Activated naive CD8-positive, alpha-beta T cell treated with anti-CD3 and anti-CD28 coated beads, Interleukin-2, amount 10 ng/mL, durations not matched to agents 7 days and 5 days (primary cell): ENCODE results near the gene FGFR2. TPM values are rescaled to one million over a fixed set of nuclear protein-coding genes. Genes with fewer than 3 reads are reported as not detected.

Experiments
- ATAC-seq: fragments of 150-1000 bp; cut with Tn5 transposase; one replicate; pipeline ENCODE4 v1.10.0; 2021; ENCODE audit warnings: low read depth, moderate library complexity
- POLR2A ChIA-PET: fragments of 350-600 bp; sonication (Branson Sonifier 250); formaldehyde crosslinking; loops from one replicate; lab custom pipeline; 2021; ENCODE audit warnings: antibody characterized with exemption; lab: Charles Lee
- DNase-seq: peaks from one replicate; pipeline ENCODE4 v3.0.0; 2021
- H3K27ac Mint-ChIP-seq: one replicate; pipeline ENCODE4 v1.8.0; 2022; ENCODE audit warnings: mild to moderate bottlenecking, mixed read lengths
- H3K27me3 Mint-ChIP-seq: one replicate; pipeline ENCODE4 v1.8.0; 2022; ENCODE audit warnings: mild to moderate bottlenecking, moderate library complexity, mixed read lengths
- H3K36me3 Mint-ChIP-seq: one replicate; pipeline ENCODE4 v1.8.0; 2021; ENCODE audit warnings: mild to moderate bottlenecking, mixed read lengths
- H3K4me1 Mint-ChIP-seq: one replicate; pipeline ENCODE4 v1.8.0; 2021; ENCODE audit warnings: mixed read lengths
- H3K4me3 Mint-ChIP-seq: one replicate; pipeline ENCODE4 v1.8.0; 2022; ENCODE audit warnings: mild to moderate bottlenecking, moderate library complexity, mixed read lengths
- H3K9me3 Mint-ChIP-seq: one replicate; pipeline ENCODE4 v1.8.0; 2021; ENCODE audit warnings: mixed read lengths
- total RNA-seq, 2 experiments: library from RNA; stranded (reverse); gene quantifications; one replicate each; pipeline ENCODE4 v1.2.3, GENCODE V29; 2021

Gene FGFR2
- 1 to 10 TPM in 1 of 2 experiments, under 1 TPM in 1; 0.89 to 1.1 TPM for total RNA-seq

DNA sequence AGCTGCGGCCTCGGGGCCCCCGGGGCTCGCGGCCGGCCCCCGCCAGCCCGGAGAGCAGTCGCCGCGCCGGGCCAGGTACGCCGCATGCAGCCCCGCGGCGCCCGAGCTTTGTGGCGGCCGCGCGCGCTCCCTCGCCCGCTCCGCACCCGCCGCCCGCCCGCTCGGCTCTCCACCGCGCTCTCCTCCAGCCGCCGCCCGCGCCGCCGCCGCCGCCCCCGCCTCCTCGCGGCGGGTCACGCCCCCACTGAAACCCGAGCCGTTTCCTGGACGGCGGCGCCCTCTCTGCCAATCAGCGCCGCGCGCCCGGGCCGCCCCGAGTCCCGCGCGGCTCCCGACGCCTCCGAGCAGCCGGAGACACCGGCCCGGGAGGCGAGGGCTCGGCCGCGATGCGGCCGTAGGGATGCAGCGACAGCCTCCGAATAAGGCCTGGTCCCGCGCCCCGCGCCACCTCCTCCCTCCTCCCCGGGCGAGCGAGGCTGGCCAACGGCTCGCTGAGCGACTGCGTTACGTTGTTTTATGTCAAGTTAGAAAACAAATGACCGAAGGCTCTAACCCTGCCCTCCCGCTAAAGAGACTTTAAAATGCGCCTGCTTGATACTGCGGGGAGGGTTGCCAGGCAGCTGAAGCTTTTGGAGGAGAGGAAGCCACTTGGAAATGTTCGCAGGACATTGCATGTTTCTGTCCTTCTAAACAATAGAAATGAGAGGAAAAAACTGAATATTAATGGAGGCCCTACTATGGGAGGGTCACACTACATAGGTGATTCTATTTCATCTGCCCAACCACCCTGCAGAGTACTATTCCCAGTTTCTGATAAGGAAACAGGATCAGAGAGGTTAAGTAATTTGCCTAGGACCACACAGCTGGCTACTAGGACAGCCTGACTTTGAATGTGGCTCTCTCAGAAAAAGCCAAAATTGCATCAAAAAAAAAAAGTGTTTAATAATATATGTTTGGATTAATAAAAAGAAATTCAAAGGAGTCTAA, at the start of gene FGFR2:
Gene FGFR2 (minus strand): TSS at position 182 of the 987 bp plus-strand sequence. CDS start 4,627 bp downstream, outside the sequence.
- Mint-ChIP-seq H3K9me3 (no peaks in the 10 kb centered on the region), H3K4me1 (peaks cover 4% of the 10 kb centered on the region), H3K36me3 (no peaks in the 10 kb centered on the region), H3K27ac (no peak within 1 kb of the TSS), H3K4me3 (peak within 1 kb of the TSS; percentile 22), H3K27me3 (peaks cover 51% of the 10 kb centered on the region)
- peak; percentile 65 for DNase-seq
- ATAC-seq, result peak; percentile 65
- POLR2A ChIA-PET, result no interaction called here

DNA sequence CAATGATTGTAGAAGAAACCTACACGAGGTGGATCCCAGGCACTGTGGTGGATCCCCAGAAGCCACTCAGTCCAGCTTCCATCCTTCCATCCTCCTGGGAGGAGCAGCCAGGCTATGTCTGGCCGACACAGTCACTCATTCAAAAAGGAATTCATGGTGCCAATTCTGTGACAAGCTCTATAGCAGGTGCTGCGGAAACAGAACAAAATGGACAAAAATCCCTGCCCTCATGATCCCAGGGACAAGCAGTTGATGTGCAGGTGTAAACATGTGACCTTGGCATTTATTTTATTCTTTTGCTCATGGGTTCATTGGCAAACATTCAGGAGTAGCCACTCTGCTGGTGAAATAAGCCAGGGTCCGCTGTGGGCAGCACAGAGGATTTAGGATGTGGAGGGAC, 49.2 kb upstream of the FGFR2 start:
- Mint-ChIP-seq H3K27ac (no peak overlapping the region), H3K4me1 (no peaks in the 10 kb centered on the region), H3K4me3 (no peak overlapping the region), H3K27me3 (peaks cover 2% of the 10 kb centered on the region), H3K9me3 (no peaks in the 10 kb centered on the region), H3K36me3 (no peaks in the 10 kb centered on the region)
- POLR2A ChIA-PET, result no interaction called here
- DNase-seq (no peak), ATAC-seq (no peak)

DNA sequence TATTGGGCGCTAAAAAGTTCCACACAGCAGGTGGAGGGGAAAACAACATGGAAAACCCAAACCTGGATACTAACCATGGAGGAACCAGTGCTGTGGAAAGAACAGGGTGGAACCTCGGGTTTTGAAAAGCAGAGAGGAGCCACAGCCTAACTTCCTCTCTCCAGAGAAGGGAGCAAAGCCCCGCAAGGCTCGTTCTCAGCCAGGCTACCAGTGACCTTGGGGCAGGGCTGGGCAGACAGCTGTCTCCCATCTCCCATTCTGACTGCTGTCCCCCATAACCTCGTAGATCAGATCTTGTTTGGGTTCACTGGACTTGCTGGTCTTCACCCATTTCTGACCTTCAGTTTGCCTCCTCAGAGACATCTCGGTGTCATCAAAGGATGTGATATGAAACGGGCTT, 47.5 kb upstream of the FGFR2 start:
- no peaks in the 10 kb centered on the region for H3K9me3 Mint-ChIP-seq
- no peaks in the 10 kb centered on the region for H3K27me3 Mint-ChIP-seq
- no peaks in the 10 kb centered on the region for H3K4me1 Mint-ChIP-seq
- H3K4me3 Mint-ChIP-seq, result no peak overlapping the region
- ATAC-seq, result no peak
- POLR2A ChIA-PET, result no interaction called here
- H3K36me3 Mint-ChIP-seq, result no peaks in the 10 kb centered on the region
- DNase-seq, result no peak
- H3K27ac Mint-ChIP-seq, result no peak overlapping the region

DNA sequence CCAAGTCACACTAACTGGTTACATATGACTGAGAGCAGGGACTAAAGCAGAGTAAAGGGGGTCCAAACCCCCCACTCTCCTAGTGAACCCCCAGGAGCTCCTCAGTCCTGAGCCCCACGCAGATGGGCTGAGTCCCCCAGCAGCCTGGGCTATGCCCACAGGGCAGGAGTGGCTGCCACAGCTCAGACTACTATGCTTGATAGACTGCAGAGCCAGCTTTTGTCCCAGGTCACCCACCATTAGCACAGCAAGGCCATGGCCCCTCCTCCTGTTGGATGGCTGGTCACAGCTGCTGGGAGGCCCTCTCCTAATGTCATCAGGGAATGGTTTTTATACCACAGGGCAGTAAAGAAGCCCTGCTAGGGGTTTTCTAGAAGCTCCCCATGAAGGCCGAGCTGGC, 46.3 kb upstream of the FGFR2 start:
- no peak overlapping the region for H3K4me3 Mint-ChIP-seq
- ATAC-seq (no peak), DNase-seq (no peak)
- no peaks in the 10 kb centered on the region for H3K27me3 Mint-ChIP-seq
- H3K36me3 Mint-ChIP-seq, result no peaks in the 10 kb centered on the region
- H3K27ac Mint-ChIP-seq, result no peak overlapping the region
- POLR2A ChIA-PET, result no interaction called here
- H3K4me1 Mint-ChIP-seq, result no peaks in the 10 kb centered on the region
- H3K9me3 Mint-ChIP-seq, result no peaks in the 10 kb centered on the region

DNA sequence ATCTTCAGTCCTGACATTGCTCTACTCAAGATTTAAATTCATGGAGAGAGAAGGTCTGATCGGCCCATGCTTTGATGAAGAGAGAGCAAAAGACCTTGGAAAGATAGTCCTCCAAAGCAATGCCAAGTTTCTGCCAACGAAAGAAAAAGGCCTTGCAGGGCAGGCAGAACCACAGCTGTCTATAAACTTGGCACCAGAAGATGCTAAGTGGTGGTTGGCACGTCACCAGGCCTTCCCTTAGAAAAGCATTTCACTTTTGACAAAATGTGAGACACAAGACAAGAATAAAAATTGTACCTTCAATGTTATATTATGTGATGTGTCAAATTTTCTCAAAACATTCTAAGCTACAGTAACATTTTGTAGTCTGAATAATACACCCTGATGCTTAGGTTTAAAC, 42.0 kb upstream of the FGFR2 start:
- POLR2A ChIA-PET, result no interaction called here
- H3K27me3 Mint-ChIP-seq, result no peaks in the 10 kb centered on the region
- H3K9me3 Mint-ChIP-seq, result peaks cover 1% of the 10 kb centered on the region
- no peak overlapping the region for H3K4me3 Mint-ChIP-seq
- H3K27ac Mint-ChIP-seq, result no peak overlapping the region
- ATAC-seq (no peak), DNase-seq (no peak)
- no peaks in the 10 kb centered on the region for H3K36me3 Mint-ChIP-seq
- no peaks in the 10 kb centered on the region for H3K4me1 Mint-ChIP-seq

DNA sequence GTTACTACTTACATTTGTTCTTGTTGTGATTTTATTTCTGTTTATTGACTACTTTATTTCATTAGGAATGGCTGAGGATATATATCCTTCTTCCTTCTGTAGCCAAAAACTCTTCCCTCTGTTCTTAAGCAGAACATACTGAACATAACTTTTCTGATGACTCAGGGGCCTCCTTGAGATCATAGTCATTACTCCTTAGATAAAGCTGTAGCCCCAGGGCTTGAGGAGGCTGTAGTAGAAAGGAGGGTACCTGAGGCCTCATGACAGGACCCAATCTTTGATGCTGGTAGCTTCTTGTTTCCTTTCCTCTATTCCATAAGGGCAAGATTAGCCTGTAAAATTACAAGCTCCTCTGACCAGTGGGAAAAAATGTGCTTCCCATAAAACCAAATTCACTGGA, 41.2 kb upstream of the FGFR2 start:
- no peaks in the 10 kb centered on the region for H3K36me3 Mint-ChIP-seq
- DNase-seq, result no peak
- H3K4me3 Mint-ChIP-seq, result no peak overlapping the region
- POLR2A ChIA-PET, result no interaction called here
- H3K27ac Mint-ChIP-seq, result no peak overlapping the region
- H3K4me1 Mint-ChIP-seq, result no peaks in the 10 kb centered on the region
- H3K27me3 Mint-ChIP-seq, result no peaks in the 10 kb centered on the region
- H3K9me3 Mint-ChIP-seq, result peaks cover 1% of the 10 kb centered on the region
- ATAC-seq, result no peak

DNA sequence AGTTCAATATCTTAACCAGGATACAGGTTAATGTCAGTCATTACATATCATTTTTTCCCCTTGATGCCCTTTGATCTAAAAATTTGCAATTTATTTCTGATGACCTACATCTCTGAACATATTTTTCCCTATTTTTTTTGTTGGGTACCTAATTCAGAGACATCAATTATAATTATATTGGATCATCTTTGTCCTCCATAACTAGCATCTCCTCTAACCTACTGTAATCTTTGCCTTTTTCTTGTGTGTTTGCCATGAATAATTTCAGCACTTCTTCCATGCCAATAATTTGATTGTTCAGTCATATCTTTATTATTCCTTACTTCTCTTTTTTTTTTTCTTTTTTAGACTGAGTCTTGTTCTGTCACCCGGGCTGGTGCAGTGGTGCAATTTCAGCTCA, 39.2 kb upstream of the FGFR2 start:
- Mint-ChIP-seq H3K4me1 (no peaks in the 10 kb centered on the region), H3K36me3 (no peaks in the 10 kb centered on the region), H3K27ac (no peak overlapping the region), H3K9me3 (peaks cover 1% of the 10 kb centered on the region), H3K4me3 (no peak overlapping the region), H3K27me3 (no peaks in the 10 kb centered on the region)
- ATAC-seq (no peak), DNase-seq (no peak)
- POLR2A ChIA-PET, result no interaction called here

DNA sequence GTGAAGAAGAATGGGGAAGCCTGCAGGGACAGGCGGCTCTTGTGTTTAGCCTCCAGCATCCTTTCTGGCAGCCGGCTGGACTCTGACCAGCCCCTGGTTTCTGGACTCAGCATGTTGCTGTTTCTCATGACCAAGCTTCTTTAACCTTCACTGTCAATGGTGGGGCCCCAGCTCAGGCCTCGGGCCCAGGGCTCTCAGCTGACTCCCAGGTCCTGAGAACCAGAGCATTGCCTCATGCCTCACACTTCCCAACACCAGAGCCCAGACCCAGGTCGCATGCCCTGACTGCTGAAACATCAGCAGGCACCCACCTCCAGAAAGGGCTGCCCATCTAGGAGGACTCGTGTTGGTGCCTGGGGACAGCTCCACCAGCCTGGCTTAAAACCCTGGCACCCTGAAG, 34.8 kb upstream of the FGFR2 start:
- Mint-ChIP-seq H3K4me1 (no peaks in the 10 kb centered on the region), H3K36me3 (no peaks in the 10 kb centered on the region), H3K27ac (no peak overlapping the region), H3K9me3 (peaks cover under 1% of the 10 kb centered on the region), H3K4me3 (no peak overlapping the region), H3K27me3 (no peaks in the 10 kb centered on the region)
- POLR2A ChIA-PET, result no interaction called here
- DNase-seq (no peak), ATAC-seq (no peak)

DNA sequence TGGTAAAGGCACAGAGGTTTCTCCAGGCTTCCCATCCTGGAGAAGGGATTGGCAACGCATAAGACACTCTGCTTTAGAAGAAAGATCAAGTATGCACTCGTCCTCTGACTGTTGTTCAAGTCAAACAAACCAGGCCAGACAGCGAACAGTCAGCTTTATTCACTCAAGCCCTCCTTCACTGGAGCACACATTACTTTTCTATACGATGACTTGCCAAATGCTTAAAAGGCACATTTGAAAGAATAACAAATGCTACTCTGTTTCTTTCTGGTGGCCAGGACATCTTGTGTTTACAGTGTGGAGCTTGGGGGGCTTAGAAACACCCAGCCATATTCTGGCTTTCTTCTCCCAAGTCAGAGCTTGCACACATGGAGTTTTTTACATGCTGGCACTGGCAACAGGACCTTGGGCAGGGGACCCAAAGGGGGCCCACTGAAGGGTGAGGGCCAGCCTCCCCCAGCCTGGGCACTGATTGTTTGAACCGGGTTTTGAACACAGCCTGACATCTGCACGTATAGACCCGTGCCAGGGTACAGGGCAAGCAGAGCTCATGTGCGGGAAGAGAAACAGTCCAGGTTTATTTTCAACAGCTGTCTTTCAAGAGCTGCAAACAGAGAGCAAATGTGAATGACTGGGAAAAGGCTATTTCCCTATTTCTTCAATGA, 33.3 kb upstream of the FGFR2 start:
- Mint-ChIP-seq H3K4me1 (no peaks in the 10 kb centered on the region), H3K27me3 (no peaks in the 10 kb centered on the region), H3K4me3 (no peak overlapping the region), H3K36me3 (no peaks in the 10 kb centered on the region), H3K9me3 (no peaks in the 10 kb centered on the region), H3K27ac (peak overlapping the region; percentile 52)
- POLR2A ChIA-PET, result no interaction called here
- ATAC-seq (no peak), DNase-seq (no peak)

DNA sequence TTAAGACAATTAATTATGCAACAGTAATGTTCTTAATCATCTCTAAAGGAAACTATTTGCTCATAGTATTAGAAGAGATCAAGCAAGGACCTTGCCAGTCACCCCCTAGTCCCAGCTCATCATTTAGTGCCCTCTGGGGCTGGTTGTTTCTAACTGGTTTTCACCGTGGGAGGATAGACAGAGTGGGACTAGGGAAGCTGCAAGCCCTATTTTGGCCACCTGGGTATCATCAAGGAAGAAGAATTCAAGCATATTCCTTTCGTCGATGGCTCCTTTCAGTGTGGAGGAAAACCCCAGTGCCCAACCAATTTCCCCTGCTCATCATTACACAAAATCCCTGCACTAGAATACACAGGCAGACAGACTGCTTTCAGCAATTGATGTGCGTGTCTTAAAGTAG, 30.6 kb upstream of the FGFR2 start:
- Mint-ChIP-seq H3K27ac (no peak overlapping the region), H3K36me3 (no peaks in the 10 kb centered on the region), H3K4me1 (no peaks in the 10 kb centered on the region), H3K27me3 (no peaks in the 10 kb centered on the region), H3K9me3 (no peaks in the 10 kb centered on the region), H3K4me3 (no peak overlapping the region)
- DNase-seq (no peak), ATAC-seq (no peak)
- POLR2A ChIA-PET, result no interaction called here

DNA sequence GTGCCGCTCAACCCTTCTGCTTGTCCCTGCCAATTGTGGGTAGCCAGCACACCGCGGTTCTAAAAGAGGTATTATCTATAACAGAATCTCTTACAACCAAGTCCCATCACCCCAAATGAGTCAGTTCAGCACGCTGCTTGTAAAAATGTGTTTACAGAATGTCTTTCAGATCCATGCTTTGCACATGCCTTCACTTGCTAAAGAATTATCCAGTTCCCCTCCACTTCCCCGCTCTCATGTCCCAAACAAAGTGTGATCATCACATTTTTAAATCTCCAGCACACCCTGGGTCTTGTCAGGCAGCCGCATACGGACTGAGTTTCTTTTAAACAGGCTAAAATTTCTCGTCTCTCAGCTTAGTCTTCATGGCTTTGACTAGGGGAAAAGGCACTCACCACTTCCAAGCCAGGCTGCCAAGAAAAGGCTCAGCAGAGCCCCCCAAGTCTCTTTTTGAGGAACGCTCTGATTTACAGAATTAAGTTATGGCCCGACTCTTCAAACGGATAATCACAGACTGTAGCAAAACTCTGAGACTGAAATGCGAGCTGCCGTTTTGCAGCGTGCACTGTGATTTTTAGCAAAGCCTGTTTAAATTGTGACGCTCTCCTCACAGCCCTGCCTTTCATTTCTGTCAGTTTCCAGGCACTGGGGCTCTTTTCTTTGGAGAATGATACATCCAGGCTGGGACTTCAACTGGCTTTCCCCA, 29.8 kb upstream of the FGFR2 start:
- Mint-ChIP-seq H3K36me3 (no peaks in the 10 kb centered on the region), H3K4me1 (no peaks in the 10 kb centered on the region), H3K27me3 (no peaks in the 10 kb centered on the region), H3K27ac (no peak overlapping the region), H3K4me3 (no peak overlapping the region), H3K9me3 (no peaks in the 10 kb centered on the region)
- DNase-seq (no peak), ATAC-seq (no peak)
- POLR2A ChIA-PET, result no interaction called here

DNA sequence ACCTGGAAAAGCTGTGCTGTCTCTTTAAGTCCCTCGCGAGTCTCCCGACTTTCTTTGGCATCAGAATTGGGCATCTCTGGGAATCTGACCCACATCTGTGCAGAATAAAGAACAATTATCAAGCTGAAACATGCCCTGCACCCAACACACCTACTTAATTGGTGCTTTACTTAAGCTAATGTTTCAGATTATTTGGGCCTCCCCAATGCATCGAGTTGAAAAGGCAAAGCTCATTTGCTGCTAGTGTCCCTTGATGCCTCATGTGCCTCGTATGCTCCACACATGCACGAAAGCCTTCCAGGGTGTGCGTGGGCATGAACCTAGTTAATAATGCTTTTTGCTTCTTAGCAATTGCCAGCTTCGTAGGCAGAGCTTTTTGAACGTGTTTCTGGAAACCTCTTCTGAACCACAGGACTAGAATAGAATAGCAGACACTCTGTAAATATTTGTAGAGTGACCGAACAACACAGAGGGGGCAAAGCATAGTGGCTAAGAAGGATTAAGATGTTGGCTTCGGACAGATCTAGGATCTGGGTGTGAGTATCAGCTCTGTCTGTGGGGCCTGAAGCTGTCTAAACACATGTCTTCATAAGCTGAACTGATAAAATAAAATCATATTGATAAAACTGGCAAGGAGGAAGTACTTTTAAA, 26.7 kb upstream of the FGFR2 start:
- POLR2A ChIA-PET, result no interaction called here
- H3K4me3 Mint-ChIP-seq, result no peak overlapping the region
- no peaks in the 10 kb centered on the region for H3K36me3 Mint-ChIP-seq
- H3K4me1 Mint-ChIP-seq, result no peaks in the 10 kb centered on the region
- DNase-seq, result no peak
- H3K27ac Mint-ChIP-seq, result no peak overlapping the region
- ATAC-seq, result no peak
- H3K27me3 Mint-ChIP-seq, result no peaks in the 10 kb centered on the region
- peaks cover 1% of the 10 kb centered on the region for H3K9me3 Mint-ChIP-seq

DNA sequence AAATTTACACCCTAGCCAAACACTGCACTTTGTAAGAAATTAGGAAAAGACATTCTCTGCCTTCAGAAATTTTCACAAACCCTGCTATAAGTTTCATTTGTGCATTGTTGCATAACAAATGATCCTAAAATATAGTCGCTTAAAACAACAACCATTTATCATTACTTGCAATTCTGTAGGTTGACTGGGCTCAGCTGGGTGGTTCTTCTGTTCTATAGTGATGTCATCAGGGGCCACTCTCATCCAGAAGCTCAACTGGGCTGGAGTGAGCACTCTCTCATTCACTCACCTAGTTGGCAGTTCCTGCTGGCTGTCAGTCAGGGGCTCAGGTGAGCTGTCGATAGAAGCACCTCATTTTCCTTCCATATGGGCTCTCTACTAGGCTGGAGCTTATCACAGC, 20.7 kb upstream of the FGFR2 start:
- Mint-ChIP-seq H3K27me3 (no peaks in the 10 kb centered on the region), H3K4me1 (no peaks in the 10 kb centered on the region), H3K36me3 (no peaks in the 10 kb centered on the region), H3K27ac (no peak overlapping the region), H3K4me3 (no peak overlapping the region), H3K9me3 (peaks cover 6% of the 10 kb centered on the region)
- no peak for DNase-seq
- ATAC-seq, result no peak
- POLR2A ChIA-PET, result no interaction called here
